K562 (cell line): ENCODE measurements around the gene CLTA. TPM values are rescaled to one million over a fixed set of nuclear protein-coding genes. Genes with fewer than 3 reads are reported as not detected.

Experiments
- EP400 ChIP-seq: fragments of 450-650 bp; IDR thresholded peaks from 2 replicates; pipeline ENCODE4 v1.6.1; 2017; ENCODE audit warnings: antibody characterized with exemption, mild to moderate bottlenecking, moderate library complexity
- GATAD2A ChIP-seq: fragments of 450-650 bp; IDR thresholded peaks from 2 replicates; pipeline ENCODE4 v1.6.1; 2017
- MXI1 ChIP-seq: IDR thresholded peaks from 2 replicates; pipeline ENCODE4 v1.6.1; 2011; ENCODE audit warnings: low read depth, mild to moderate bottlenecking, improper control_type of control experiment, low read length
- NR2C1 ChIP-seq, 2 experiments: fragments of 450-650 bp; IDR thresholded peaks; 2 replicates each; pipeline ENCODE4 v1.6.1; 2017; ENCODE audit warnings: mild to moderate bottlenecking in 2 of 2, antibody characterized with exemption in 1 of 2, inconsistent platforms in 1 of 2, missing compliant biosample characterization in 1 of 2, missing genetic modification characterization in 1 of 2
- RBM25 ChIP-seq: fragments of 200-400 bp; formaldehyde crosslinking; IDR thresholded peaks from 2 replicates; pipeline ENCODE4 v1.6.1; 2018; ENCODE audit warnings: low read length, low read depth, moderate library complexity; ENCODE audit not compliant: severe bottlenecking
- TBL1XR1 ChIP-seq, 2 experiments: IDR thresholded peaks; 2 replicates each; pipeline ENCODE4 v1.6.1; 2012; ENCODE audit warnings: improper control_type of control experiment in 2 of 2, low read length in 2 of 2, mild to moderate bottlenecking in 1 of 2
- THRAP3 ChIP-seq: fragments of 450-650 bp; IDR thresholded peaks from 2 replicates; pipeline ENCODE4 v1.6.1; 2016; ENCODE audit warnings: mild to moderate bottlenecking, inconsistent platforms, borderline replicate concordance
- ZNF324 ChIP-seq: fragments of 250-450 bp; sonication (Bioruptor Pico); IDR thresholded peaks from 2 replicates; pipeline ENCODE4 v1.4.0; 2020; ENCODE audit warnings: mild to moderate bottlenecking
- polyA plus RNA-seq, 8 experiments: library from polyadenylated mRNA; depleted of rRNA in 4 of 8; stranded (reverse) in 5 of 8; unstranded in 3 of 8; fragments of >200 nt; fragmentation: Nextera tagmentation in 2 of 8; fragmentation: Illumina TruSeq in 1 of 8; extraction: Ambion mirVana in 2 of 8; extraction: Trizol in 1 of 8; gene quantifications; 2 replicates each; pipeline versions ENCODE4 v1.2.1 to v1.2.3, GENCODE V29; 2011 to 2014; ENCODE audit warnings: inconsistent platforms in 1 of 8, missing spikeins in 1 of 8
- total RNA-seq, 7 experiments: library from RNA; depleted of rRNA in 6 of 7; stranded (reverse); fragments of >200 nt in 6 of 7; fragmentation: Illumina TruSeq in 2 of 7; extraction: Trizol in 2 of 7; gene quantifications; 2 replicates each; pipeline versions ENCODE4 v1.2.1 to v1.2.3, GENCODE V29; 2011 to 2021; ENCODE audit warnings: low replicate concordance in 1 of 7
- TF ChIP-seq, protein P1 (sequence below): sonication (generic); formaldehyde crosslinking; IDR thresholded peaks from 2 replicates; pipeline ENCODE4 v1.8.0; 2022; ENCODE audit warnings: missing genetic modification reagents, mild to moderate bottlenecking, moderate library complexity, borderline replicate concordance
- TF ChIP-seq, protein P2 (sequence below), 3 experiments: fragments of 200-800 bp in 1 of 3; fragments of 250-450 bp in 1 of 3; fragments of 450-650 bp in 1 of 3; sonication (Bioruptor Pico) in 1 of 3; sonication (Bioruptor generic) in 1 of 3; formaldehyde crosslinking in 1 of 3; IDR thresholded peaks; 2 replicates each; pipeline versions ENCODE4 v1.6.1 to v1.8.0; 2016 to 2022; ENCODE audit warnings: mild to moderate bottlenecking in 2 of 3, missing genetic modification characterization in 2 of 3, missing compliant biosample characterization in 1 of 3, moderate library complexity in 1 of 3

CLTA gene
- total and polyA plus RNA-seq, 9 of the 15 experiments (the other 6 are each of a cell fraction or from before 2014, with no cell fraction given) = 37.8 to 219 (median 144) TPM

DNA sequence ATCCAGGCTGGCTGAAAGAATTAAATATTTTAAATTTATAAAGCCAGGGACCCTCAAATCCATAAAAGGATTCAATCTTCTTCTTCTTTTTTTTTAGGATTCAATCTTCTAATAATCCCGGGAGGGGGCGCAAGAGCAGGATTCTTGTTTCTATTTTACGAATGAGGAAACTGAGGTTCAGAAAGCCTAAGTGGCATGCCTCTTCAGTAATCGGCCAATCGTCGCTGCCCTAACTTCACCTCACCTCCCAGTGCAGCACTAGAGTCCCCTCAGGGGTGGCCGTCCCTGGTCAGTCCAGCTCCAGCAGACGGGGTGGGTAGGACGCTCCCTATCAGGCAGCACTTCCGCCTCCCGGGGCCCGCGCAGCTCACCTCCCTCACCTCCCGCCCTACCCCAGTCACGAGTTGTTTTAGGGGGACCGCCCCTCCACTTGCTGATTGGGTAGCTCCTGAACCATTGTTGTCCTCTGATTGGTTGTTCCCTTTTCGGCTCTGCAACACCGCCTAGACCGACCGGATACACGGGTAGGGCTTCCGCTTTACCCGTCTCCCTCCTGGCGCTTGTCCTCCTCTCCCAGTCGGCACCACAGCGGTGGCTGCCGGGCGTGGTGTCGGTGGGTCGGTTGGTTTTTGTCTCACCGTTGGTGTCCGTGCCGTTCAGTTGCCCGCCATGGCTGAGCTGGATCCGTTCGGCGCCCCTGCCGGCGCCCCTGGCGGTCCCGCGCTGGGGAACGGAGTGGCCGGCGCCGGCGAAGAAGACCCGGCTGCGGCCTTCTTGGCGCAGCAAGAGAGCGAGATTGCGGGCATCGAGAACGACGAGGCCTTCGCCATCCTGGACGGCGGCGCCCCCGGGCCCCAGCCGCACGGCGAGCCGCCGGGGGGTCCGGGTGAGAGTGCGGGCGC is at the start of gene CLTA (continued):
- TF ChIP-seq ZNF324 (CRISPR knock-in tag) (no peak), EP400 (peak; percentile 77), THRAP3 (no peak), RBM25 (peak; percentile 21), GATAD2A (peak; percentile 37; the same call in 1 of the 2 replicates), TBL1XR1 (IDR thresholded peaks at IDR 0.05; ENCODE audit: low read length in 2 of 2) (peak in 1 of 2 experiments; percentile 36; a peak in 2 of 4 replicates), NR2C1 (IDR thresholded peaks at IDR 0.05) (no peak; the same call in 1 of the 2 replicates), NR2C1 (tag; IDR thresholded peaks at IDR 0.05) (no peak), MXI1 (peak; percentile 30; the same call in 1 of the 2 replicates)
- TF ChIP-seq, protein P1, sequence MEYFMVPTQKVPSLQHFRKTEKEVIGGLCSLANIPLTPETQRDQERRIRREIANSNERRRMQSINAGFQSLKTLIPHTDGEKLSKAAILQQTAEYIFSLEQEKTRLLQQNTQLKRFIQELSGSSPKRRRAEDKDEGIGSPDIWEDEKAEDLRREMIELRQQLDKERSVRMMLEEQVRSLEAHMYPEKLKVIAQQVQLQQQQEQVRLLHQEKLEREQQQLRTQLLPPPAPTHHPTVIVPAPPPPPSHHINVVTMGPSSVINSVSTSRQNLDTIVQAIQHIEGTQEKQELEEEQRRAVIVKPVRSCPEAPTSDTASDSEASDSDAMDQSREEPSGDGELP = 0 out of 2 replicates have a peak, but pooled peaks have one; percentile 9
- TF ChIP-seq, protein P2, sequence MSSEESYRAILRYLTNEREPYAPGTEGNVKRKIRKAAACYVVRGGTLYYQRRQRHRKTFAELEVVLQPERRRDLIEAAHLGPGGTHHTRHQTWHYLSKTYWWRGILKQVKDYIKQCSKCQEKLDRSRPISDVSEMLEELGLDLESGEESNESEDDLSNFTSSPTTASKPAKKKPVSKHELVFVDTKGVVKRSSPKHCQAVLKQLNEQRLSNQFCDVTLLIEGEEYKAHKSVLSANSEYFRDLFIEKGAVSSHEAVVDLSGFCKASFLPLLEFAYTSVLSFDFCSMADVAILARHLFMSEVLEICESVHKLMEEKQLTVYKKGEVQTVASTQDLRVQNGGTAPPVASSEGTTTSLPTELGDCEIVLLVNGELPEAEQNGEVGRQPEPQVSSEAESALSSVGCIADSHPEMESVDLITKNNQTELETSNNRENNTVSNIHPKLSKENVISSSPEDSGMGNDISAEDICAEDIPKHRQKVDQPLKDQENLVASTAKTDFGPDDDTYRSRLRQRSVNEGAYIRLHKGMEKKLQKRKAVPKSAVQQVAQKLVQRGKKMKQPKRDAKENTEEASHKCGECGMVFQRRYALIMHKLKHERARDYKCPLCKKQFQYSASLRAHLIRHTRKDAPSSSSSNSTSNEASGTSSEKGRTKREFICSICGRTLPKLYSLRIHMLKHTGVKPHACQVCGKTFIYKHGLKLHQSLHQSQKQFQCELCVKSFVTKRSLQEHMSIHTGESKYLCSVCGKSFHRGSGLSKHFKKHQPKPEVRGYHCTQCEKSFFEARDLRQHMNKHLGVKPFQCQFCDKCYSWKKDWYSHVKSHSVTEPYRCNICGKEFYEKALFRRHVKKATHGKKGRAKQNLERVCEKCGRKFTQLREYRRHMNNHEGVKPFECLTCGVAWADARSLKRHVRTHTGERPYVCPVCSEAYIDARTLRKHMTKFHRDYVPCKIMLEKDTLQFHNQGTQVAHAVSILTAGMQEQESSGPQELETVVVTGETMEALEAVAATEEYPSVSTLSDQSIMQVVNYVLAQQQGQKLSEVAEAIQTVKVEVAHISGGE (CRISPR knock-in tag; IDR thresholded peaks at IDR 0.05) = peak in 2 of 3 experiments; percentile 67 to 87; a peak in 3 of 6 replicates
